Measurements from ENCODE around the gene LCLAT1.

Gene LCLAT1

GRCh38 chr2:30686000-30686399 lies 239.0 kb downstream of the LCLAT1 start:
- H3K27ac ChIP-seq (replicated peaks) = no peak overlapping the region
- no peak for DNase-seq (ENCODE audit: low read depth in 1 of 2, low spot score in 1 of 2)

DNA sequence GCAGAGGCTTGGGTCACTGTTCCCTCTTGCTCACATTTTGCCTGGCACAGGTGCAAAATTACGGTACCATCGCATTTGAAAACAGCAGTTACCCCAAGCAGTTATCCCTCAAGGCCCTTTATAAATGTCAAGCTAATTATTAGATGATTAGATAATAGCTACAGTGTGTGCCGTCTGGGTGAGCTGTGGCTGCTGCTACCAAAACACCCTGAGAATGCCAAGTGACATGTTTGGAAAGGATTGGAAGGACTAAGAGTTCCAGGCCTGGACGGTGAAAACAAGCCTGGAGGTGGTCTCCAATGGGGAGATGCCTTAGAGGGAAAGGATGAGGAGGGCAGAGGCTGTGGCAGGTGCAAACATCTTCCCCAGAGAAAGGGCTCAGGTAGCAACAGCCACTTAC lies 239.6 kb downstream of the LCLAT1 start:
- DNase-seq (ENCODE audit: low read depth in 1 of 2, low spot score in 1 of 2) = no peak
- Histone ChIP-seq H3K4me3 (replicated peaks; ENCODE audit: insufficient read depth, low read length) (no peak overlapping the region), H3K27me3 (ENCODE audit: insufficient read depth, poor library complexity, severe bottlenecking) (no peaks in the 10 kb centered on the region), H3K27ac (replicated peaks) (no peak overlapping the region)
- TF ChIP-seq GABPA (IDR thresholded peaks at IDR 0.05; ENCODE audit: low read depth) = no peak
- no peak for TF ChIP-seq POLR2AphosphoS5 (IDR thresholded peaks at IDR 0.05; ENCODE audit: low read depth)
- TF ChIP-seq CTCF (IDR thresholded peaks at IDR 0.05; ENCODE audit: insufficient read depth, low read length) = no peak
- TF ChIP-seq SPI1 (IDR thresholded peaks at IDR 0.05; ENCODE audit: borderline replicate concordance, low read depth) = no peak
- no peak for TF ChIP-seq REST (IDR thresholded peaks at IDR 0.05; ENCODE audit: insufficient replicate concordance, low read depth)

More at GRCh38 chr2:30686000-30686399, 239.0 kb downstream of the LCLAT1 start:
- Histone ChIP-seq H3K4me3 (replicated peaks; ENCODE audit: insufficient read depth, low read length) (no peak overlapping the region), H3K27me3 (ENCODE audit: insufficient read depth, poor library complexity, severe bottlenecking) (no peaks in the 10 kb centered on the region)
- TF ChIP-seq GABPA (IDR thresholded peaks at IDR 0.05; ENCODE audit: low read depth) (no peak), CTCF (IDR thresholded peaks at IDR 0.05; ENCODE audit: insufficient read depth, low read length) (peak; percentile 4)

DNA sequence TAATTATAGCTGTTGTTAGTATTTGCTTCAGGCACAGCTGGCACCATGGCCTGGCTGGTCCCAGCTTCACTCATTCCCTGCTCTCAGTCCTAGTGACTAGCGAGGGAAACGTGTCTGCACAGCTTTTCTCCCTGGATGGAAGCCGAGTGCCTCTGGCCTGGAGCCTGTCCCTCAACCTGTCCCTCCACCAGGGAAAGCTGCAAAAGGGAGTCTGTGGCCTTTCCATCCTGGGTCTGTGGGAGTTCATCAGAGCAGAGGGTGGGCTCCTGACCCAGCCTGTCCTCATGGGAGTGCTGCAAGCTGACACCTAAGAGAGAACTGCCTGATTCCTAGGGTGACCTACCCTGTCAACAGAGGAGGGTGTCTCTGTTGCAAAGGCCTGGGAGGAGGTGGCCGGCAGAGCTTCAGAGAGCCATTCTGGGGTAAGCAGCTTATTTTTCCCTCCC lies 241.9 kb downstream of the LCLAT1 start:
- Histone ChIP-seq H3K27ac (replicated peaks) (no peak overlapping the region), H3K27me3 (ENCODE audit: insufficient read depth, poor library complexity, severe bottlenecking) (no peaks in the 10 kb centered on the region), H3K4me3 (replicated peaks; ENCODE audit: insufficient read depth, low read length) (no peak overlapping the region)
- no peak for TF ChIP-seq CTCF (IDR thresholded peaks at IDR 0.05; ENCODE audit: insufficient read depth, low read length)
- no peak for TF ChIP-seq REST (IDR thresholded peaks at IDR 0.05; ENCODE audit: insufficient replicate concordance, low read depth)
- no peak for TF ChIP-seq SPI1 (IDR thresholded peaks at IDR 0.05; ENCODE audit: borderline replicate concordance, low read depth)
- TF ChIP-seq POLR2AphosphoS5 (IDR thresholded peaks at IDR 0.05; ENCODE audit: low read depth) = no peak
- TF ChIP-seq GABPA (IDR thresholded peaks at IDR 0.05; ENCODE audit: low read depth) = no peak
- DNase-seq (ENCODE audit: low read depth in 1 of 2, low spot score in 1 of 2) = no peak

DNA sequence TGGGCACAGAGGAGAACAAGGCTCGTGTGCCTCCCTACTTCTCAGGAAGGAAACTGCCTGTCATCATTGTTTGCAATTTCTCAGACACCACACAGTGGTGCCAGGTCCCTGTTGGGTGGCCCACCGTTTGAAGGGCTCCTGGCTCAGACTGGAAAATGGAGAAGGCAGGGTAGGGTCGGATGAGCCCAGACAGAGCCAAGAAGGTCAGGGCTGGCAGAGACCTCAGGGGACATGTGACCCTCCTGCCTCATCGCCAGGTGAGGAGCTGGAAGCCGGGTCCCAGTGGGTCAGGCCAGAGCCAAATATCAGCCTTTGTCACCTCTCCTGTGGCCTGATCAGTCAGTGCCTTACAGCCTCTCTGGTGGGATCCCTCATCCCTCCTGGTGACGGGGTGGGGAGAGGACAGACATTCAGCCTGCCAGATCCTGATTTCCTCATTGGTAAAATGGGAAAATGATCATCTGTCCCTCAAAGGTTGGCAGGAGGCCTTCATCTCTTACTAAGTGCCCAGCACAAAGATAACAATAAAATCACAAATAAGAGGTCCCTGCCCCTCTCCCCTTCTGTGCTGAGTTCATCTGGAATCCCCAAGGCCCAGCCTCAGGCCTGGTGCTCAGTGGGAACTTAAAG lies 242.6 kb downstream of the LCLAT1 start:
- no peak for TF ChIP-seq CTCF (IDR thresholded peaks at IDR 0.05; ENCODE audit: insufficient read depth, low read length)
- no peak for TF ChIP-seq REST (IDR thresholded peaks at IDR 0.05; ENCODE audit: insufficient replicate concordance, low read depth)
- no peak for TF ChIP-seq POLR2AphosphoS5 (IDR thresholded peaks at IDR 0.05; ENCODE audit: low read depth)
- no peak for TF ChIP-seq SPI1 (IDR thresholded peaks at IDR 0.05; ENCODE audit: borderline replicate concordance, low read depth)
- TF ChIP-seq GABPA (IDR thresholded peaks at IDR 0.05; ENCODE audit: low read depth) = no peak
- H3K4me3 ChIP-seq (replicated peaks; ENCODE audit: insufficient read depth, low read length) = no peak overlapping the region
- H3K27ac ChIP-seq (replicated peaks) = no peak overlapping the region
- no peaks in the 10 kb centered on the region for H3K27me3 ChIP-seq (ENCODE audit: insufficient read depth, poor library complexity, severe bottlenecking)
- DNase-seq (ENCODE audit: low read depth in 1 of 2, low spot score in 1 of 2) = no peak

All from HL-60 (cell line).